ACHN (cell line): ENCODE data around the gene GPR35.
"Not testable (repeated sequence)": the region's sequence is repeated elsewhere in the genome, so short reads cannot be mapped to it uniquely, and the experiment has no call there.

ENCODE experiments used
- DNase-seq: peaks from one replicate; pipeline ENCODE4 v3.0.0-alpha.2; 2015
- in situ Hi-C: cut with HindIII; loops from 2 replicates; pipeline ENCODE4 v1.10.0; 2017; ENCODE audit warnings: low sequenced_read_pairs, low pct_ligation_motif_present, low pct_unique_long_range_greater_than_20kb

The GPR35 gene

GRCh38 chr2:240600451-240600961, 24.8 kb upstream of the GPR35 start:
- in situ Hi-C loops, result no loop called here
- no peak for DNase-seq

GRCh38 chr2:240601061-240601830, 24.0 kb upstream of the GPR35 start:
- in situ Hi-C loops, result no loop called here
- no peak for DNase-seq

- no peak for DNase-seq
- in situ Hi-C loops, result no loop called here
Observed at GRCh38 chr2:240601831-240602160, 23.5 kb upstream of the GPR35 start.

GRCh38 chr2:240602266-240603050, 22.8 kb upstream of the GPR35 start:
- no peak for DNase-seq
- in situ Hi-C loops, result no loop called here

GRCh38 chr2:240603081-240603835, 22.0 kb upstream of the GPR35 start:
- DNase-seq, result no peak
- in situ Hi-C loops, result no loop called here

- in situ Hi-C loops, result no loop called here
- DNase-seq, result no peak
Observed at GRCh38 chr2:240603846-240604245, 21.4 kb upstream of the GPR35 start.

- in situ Hi-C loops, result no loop called here
Observed at GRCh38 chr2:240604291-240604938, 20.9 kb upstream of the GPR35 start.

GRCh38 chr2:240604939-240605716, 20.2 kb upstream of the GPR35 start:
- DNase-seq, result no peak
- in situ Hi-C loops, result no loop called here

More at GRCh38 chr2:240604291-240604938, 20.9 kb upstream of the GPR35 start:
- peak; percentile 92 for DNase-seq

- no peak for DNase-seq
- in situ Hi-C loops, result no loop called here
Observed at GRCh38 chr2:240605867-240606743, 19.2 kb upstream of the GPR35 start.

GRCh38 chr2:240611601-240612210, 13.6 kb upstream of the GPR35 start:
- DNase-seq, result no peak
- in situ Hi-C loops, result no loop called here

GRCh38 chr2:240613781-240614180, 11.5 kb upstream of the GPR35 start:
- no peak for DNase-seq
- in situ Hi-C loops, result no loop called here

GRCh38 chr2:240614391-240614790, 10.9 kb upstream of the GPR35 start:
- in situ Hi-C loops, result no loop called here
- no peak for DNase-seq

GRCh38 chr2:240615396-240615795, 9.9 kb upstream of the GPR35 start:
- no peak for DNase-seq

GRCh38 chr2:240615820-240616547, 9.3 kb upstream of the GPR35 start:
- no peak for DNase-seq
- in situ Hi-C loops, result no loop called here

More at GRCh38 chr2:240615396-240615795, 9.9 kb upstream of the GPR35 start:
- in situ Hi-C loops, result no loop called here

GRCh38 chr2:240616860-240617666, 8.2 kb upstream of the GPR35 start:
- DNase-seq, in situ Hi-C loops: not testable (repeated sequence)
